ENCODE measurements around the gene KANK4.
"Not testable (repeated sequence)": the region's sequence is repeated elsewhere in the genome, so short reads cannot be mapped to it uniquely, and the experiment has no call there.

- TF ChIP-seq CTCF, POLR2A (IDR thresholded peaks at IDR 0.05): not testable (repeated sequence)
Observed at GRCh38 chr1:62239652-62240403, 79.4 kb downstream of the KANK4 start.
